Esophagus muscularis mucosa (tissue), 4 donors: ENCODE results near the gene FAAP100. TPM values are rescaled to one million over a fixed set of nuclear protein-coding genes. Genes with fewer than 3 reads are reported as not detected.

Experiments
- DNase-seq: peaks from one replicate; pipeline ENCODE4 v3.0.0-alpha.2; 2017; ENCODE audit errors: extremely low spot score
- H3K27ac ChIP-seq, 4 donors: fragments of 200-600 bp; sonication (generic); replicated peaks in 1 of 4; 1 replicate in 3 of 4; 2 replicates in 1 of 4; pipeline ENCODE4 v1.5.1; 2016 to 2019; ENCODE audit warnings: mild to moderate bottlenecking in 1 of 4
- H3K27me3 ChIP-seq, 4 donors: fragments of 200-600 bp; sonication (generic); one replicate each; pipeline versions ENCODE4 v1.5.1 to v1.6.0; 2016 to 2019
- H3K36me3 ChIP-seq, 4 donors: fragments of 200-600 bp; sonication (generic); one replicate each; pipeline ENCODE4 v1.5.1; 2016 to 2019
- H3K4me1 ChIP-seq, 4 donors: fragments of 200-600 bp; sonication (generic); one replicate each; pipeline ENCODE4 v1.5.1; 2016 to 2019
- H3K4me3 ChIP-seq, 4 donors: fragments of 200-600 bp; sonication (generic); 1 replicate in 2 of 4; 2 replicates in 2 of 4; pipeline ENCODE4 v1.5.1; 2016 to 2019; ENCODE audit warnings: mild to moderate bottlenecking in 4 of 4, moderate library complexity in 1 of 4
- H3K9me3 ChIP-seq, 4 donors: fragments of 200-600 bp; sonication (generic); 1 replicate in 3 of 4; 2 replicates in 1 of 4; pipeline ENCODE4 v1.5.1; 2016 to 2019
- EP300 ChIP-seq: sonication (generic); formaldehyde crosslinking; IDR thresholded peaks from one replicate; pipeline ENCODE4 v1.6.1; 2017; ENCODE audit warnings: antibody characterized with exemption
- POLR2A ChIP-seq: fragments of 450-650 bp; IDR thresholded peaks from one replicate; pipeline ENCODE4 v1.6.1; 2017; ENCODE audit warnings: antibody characterized with exemption, moderate library complexity, mild to moderate bottlenecking, low read depth
- POLR2AphosphoS5 ChIP-seq, 2 donors: sonication (generic); formaldehyde crosslinking; IDR thresholded peaks; one replicate each; pipeline ENCODE4 v1.6.1; 2017; ENCODE audit warnings: antibody characterized with exemption in 2 of 2
- WGBS: methylation state at CpG from one replicate; pipeline ENCODE4 v1.1.5; 2018; 5-methylcytosine and 5-hydroxymethylcytosine counted together
- intact Hi-C: fragments of 100-400 bp; cut with DNase I; formaldehyde crosslinking; loops from one replicate; pipeline ENCODE4 v1.15.1; 2023
- small RNA-seq, 3 donors: library from RNA; depleted of rRNA; stranded (forward); fragments of <200 nt; gene quantifications; one replicate each; pipeline ENCODE3, GENCODE V24; 2016
- total RNA-seq, 4 donors: library from RNA; depleted of rRNA; stranded (reverse); fragments of >200 nt; gene quantifications; one replicate each; pipeline versions ENCODE4 v1.1.0 to v1.2.1, GENCODE V29; 2016
- TF ChIP-seq, protein P1 (sequence below), 3 experiments: fragments of 200-600 bp in 2 of 3; fragments of 450-650 bp in 1 of 3; sonication (generic) in 2 of 3; IDR thresholded peaks; one replicate each; pipeline ENCODE4 v1.5.1; 2017 to 2019; ENCODE audit warnings: antibody characterized with exemption in 3 of 3, mild to moderate bottlenecking in 2 of 3, moderate library complexity in 1 of 3

Gene FAAP100
- total RNA-seq, 4 donors from 2014 or later = 13.7 to 33.3 (median 18.6) TPM

- WGBS = 70% methylated on average over 10 of the region's 14 CpGs
- H3K27ac ChIP-seq = no peak overlapping the region
- no peaks in the 10 kb centered on the region for H3K9me3 ChIP-seq
- intact Hi-C loops = no loop called here
- DNase-seq = no peak
- no peak for TF ChIP-seq POLR2AphosphoS5 (IDR thresholded peaks at IDR 0.05)
- TF ChIP-seq EP300 = no peak
- TF ChIP-seq POLR2A = no peak
- TF ChIP-seq, protein P1, sequence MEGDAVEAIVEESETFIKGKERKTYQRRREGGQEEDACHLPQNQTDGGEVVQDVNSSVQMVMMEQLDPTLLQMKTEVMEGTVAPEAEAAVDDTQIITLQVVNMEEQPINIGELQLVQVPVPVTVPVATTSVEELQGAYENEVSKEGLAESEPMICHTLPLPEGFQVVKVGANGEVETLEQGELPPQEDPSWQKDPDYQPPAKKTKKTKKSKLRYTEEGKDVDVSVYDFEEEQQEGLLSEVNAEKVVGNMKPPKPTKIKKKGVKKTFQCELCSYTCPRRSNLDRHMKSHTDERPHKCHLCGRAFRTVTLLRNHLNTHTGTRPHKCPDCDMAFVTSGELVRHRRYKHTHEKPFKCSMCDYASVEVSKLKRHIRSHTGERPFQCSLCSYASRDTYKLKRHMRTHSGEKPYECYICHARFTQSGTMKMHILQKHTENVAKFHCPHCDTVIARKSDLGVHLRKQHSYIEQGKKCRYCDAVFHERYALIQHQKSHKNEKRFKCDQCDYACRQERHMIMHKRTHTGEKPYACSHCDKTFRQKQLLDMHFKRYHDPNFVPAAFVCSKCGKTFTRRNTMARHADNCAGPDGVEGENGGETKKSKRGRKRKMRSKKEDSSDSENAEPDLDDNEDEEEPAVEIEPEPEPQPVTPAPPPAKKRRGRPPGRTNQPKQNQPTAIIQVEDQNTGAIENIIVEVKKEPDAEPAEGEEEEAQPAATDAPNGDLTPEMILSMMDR (IDR thresholded peaks at IDR 0.05) = no peak
- peaks cover 18 to 40% (median 28%) of the 10 kb centered on the region in 4 donors for H3K4me1 ChIP-seq
- no peaks in the 10 kb centered on the region for H3K36me3 ChIP-seq
- H3K4me3 ChIP-seq = no peak overlapping the region
- peaks cover 0 to 4% (median 0%) of the 10 kb centered on the region in 4 donors for H3K27me3 ChIP-seq
Measured at GRCh38 chr17:81489998-81490992, 61.9 kb downstream of the FAAP100 start.

Small RNA genes within 50 kb of the gene (small RNA-seq; reads per million reads assigned to genes)
- gene RF00019 = 0 reads per million in 3 donors

Other genes with a start within 250 kb of the FAAP100 start
- 10 to 100 TPM; 15.9 to 38.1 (median 21.1) TPM for gene BAHCC1, start 156.9 kb downstream of the FAAP100 start, total RNA-seq
- 1,000 to 10,000 TPM in 3 of 4 donors, 100 to 1,000 TPM in 1; 972 to 1,850 (median 1,126) TPM for gene ACTG1, start 39.6 kb downstream of the FAAP100 start, total RNA-seq
- 1 to 10 TPM; 1.2 to 2.4 (median 1.7) TPM for gene FSCN2, start 24.0 kb downstream of the FAAP100 start, total RNA-seq
- 10 to 100 TPM; 58.1 to 86.6 (median 65.7) TPM for gene NPLOC4, start 84.8 kb upstream of the FAAP100 start, total RNA-seq
- under 1 TPM in 2 of 4 donors, not detected in 2; 0.32 to 0.92 TPM for gene TSPAN10, start 84.8 kb upstream of the FAAP100 start, total RNA-seq
- gene PDE6G, start 104.2 kb upstream of the FAAP100 start, total RNA-seq = under 1 TPM in 1 of 4 donors, not detected in 3; 0.98 TPM
- gene OXLD1, start 114.3 kb upstream of the FAAP100 start, total RNA-seq = 10 to 100 TPM; 24.5 to 40.5 (median 31.1) TPM
- gene CCDC137, start 114.4 kb upstream of the FAAP100 start, total RNA-seq = 10 to 100 TPM in 3 of 4 donors, 1 to 10 TPM in 1; 8.9 to 14.1 (median 12.6) TPM
- 10 to 100 TPM; 23.7 to 38.3 (median 27.3) TPM for gene ARL16, start 131.4 kb upstream of the FAAP100 start, total RNA-seq
- gene HGS, start 131.7 kb upstream of the FAAP100 start, total RNA-seq = 10 to 100 TPM; 47.8 to 99.1 (median 65.5) TPM
- gene MRPL12, start 151.0 kb upstream of the FAAP100 start, total RNA-seq = 10 to 100 TPM; 24.5 to 47.9 (median 39.2) TPM
- 1 to 10 TPM; 2.1 to 5.5 (median 4.8) TPM for gene SLC25A10, start 159.9 kb upstream of the FAAP100 start, total RNA-seq